ENCODE data around the gene ASB16.

GRCh38 chr17:44176671-44177501, 6.4 kb downstream of the ASB16 start:
- TF ChIP-seq CTCF (IDR thresholded peaks at IDR 0.05 in 2 of 3, conservative IDR thresholded peaks at IDR 0.05 in 1 of 3; ENCODE audit: borderline replicate concordance in 1 of 3, insufficient read depth in 1 of 3, low read depth in 2 of 3, low read length in 2 of 3): no peak
- no peak for TF ChIP-seq POLR2AphosphoS5 (IDR thresholded peaks at IDR 0.05; ENCODE audit: low read depth, low read length)
- TF ChIP-seq ATF3 (IDR thresholded peaks at IDR 0.05): no peak
- no peak for TF ChIP-seq EGR1 (IDR thresholded peaks at IDR 0.05; ENCODE audit: low read depth)
- TF ChIP-seq EZH2 (IDR thresholded peaks at IDR 0.05): no peak
- no peak for TF ChIP-seq REST (IDR thresholded peaks at IDR 0.05; ENCODE audit: low read depth)
- no peak for TF ChIP-seq EZH2phosphoT487 (IDR thresholded peaks at IDR 0.05; ENCODE audit: borderline replicate concordance)
- TF ChIP-seq POLR2A (IDR thresholded peaks at IDR 0.05; ENCODE audit: borderline replicate concordance, extremely low read depth, insufficient read depth, insufficient read length): no peak
- no peak for TF ChIP-seq RAD21 (IDR thresholded peaks at IDR 0.05; ENCODE audit: low read depth)
- no peak for TF ChIP-seq ZFX (IDR thresholded peaks at IDR 0.05)
- TF ChIP-seq MAX (IDR thresholded peaks at IDR 0.05): no peak
- no peak for TF ChIP-seq SP1 (IDR thresholded peaks at IDR 0.05; ENCODE audit: low read depth)
- no peak for TF ChIP-seq SRF (IDR thresholded peaks at IDR 0.05; ENCODE audit: low read depth)

Data from HCT116 (cell line).